ENCODE data around the gene STARD13. TPM values are rescaled to one million over a fixed set of nuclear protein-coding genes. Genes with fewer than 3 reads are reported as not detected.
"Not testable (repeated sequence)": the region's sequence is repeated elsewhere in the genome, so short reads cannot be mapped to it uniquely, and the experiment has no call there.

The STARD13 gene
- total RNA-seq, 3 donors from 2014 or later, result 34.5 to 92.4 (median 35.2) TPM

DNA sequence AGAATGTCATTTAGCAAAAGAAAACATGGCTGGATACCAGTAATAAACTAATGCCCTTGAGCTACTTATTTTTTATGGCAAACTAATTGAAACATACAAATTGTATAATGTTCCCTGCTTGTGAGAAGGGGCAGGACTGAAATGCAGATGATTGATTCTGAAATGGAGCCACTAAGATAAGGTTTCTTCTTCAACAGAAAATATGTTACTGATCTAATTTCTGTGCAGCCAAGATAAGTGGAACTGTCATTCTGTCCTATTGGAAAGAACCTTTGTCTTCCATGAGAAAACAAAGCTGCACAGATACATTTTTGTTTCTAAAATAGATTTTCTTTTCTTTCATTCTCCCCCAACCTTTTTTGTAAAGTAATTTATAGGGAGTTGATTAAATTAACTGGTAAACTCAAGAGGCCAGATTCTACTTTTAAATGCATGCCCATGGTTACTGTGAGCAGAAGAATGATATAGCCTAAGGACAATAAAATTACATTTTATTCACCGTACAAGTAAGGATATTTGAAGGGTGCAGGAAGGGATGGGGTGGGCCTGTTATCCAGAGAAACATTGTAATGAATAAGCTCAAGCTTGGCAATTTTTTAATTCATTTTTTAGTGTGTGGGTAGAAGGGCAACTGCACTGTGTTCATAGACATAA is 39.9 kb downstream of the STARD13 start:
- Histone ChIP-seq H3K4me3 (no peak overlapping the region), H3K4me1 (ENCODE audit: low read depth) (peaks cover 8% of the 10 kb centered on the region), H3K36me3 (ENCODE audit: low read depth) (no peaks in the 10 kb centered on the region), H3K9me3 (peaks cover 5% of the 10 kb centered on the region)
- no peak for ATAC-seq
- intact Hi-C loops (cut with DNase I, micrococcal nuclease), result no loop called here
- DNase-seq, result no peak
- TF ChIP-seq, protein P1, sequence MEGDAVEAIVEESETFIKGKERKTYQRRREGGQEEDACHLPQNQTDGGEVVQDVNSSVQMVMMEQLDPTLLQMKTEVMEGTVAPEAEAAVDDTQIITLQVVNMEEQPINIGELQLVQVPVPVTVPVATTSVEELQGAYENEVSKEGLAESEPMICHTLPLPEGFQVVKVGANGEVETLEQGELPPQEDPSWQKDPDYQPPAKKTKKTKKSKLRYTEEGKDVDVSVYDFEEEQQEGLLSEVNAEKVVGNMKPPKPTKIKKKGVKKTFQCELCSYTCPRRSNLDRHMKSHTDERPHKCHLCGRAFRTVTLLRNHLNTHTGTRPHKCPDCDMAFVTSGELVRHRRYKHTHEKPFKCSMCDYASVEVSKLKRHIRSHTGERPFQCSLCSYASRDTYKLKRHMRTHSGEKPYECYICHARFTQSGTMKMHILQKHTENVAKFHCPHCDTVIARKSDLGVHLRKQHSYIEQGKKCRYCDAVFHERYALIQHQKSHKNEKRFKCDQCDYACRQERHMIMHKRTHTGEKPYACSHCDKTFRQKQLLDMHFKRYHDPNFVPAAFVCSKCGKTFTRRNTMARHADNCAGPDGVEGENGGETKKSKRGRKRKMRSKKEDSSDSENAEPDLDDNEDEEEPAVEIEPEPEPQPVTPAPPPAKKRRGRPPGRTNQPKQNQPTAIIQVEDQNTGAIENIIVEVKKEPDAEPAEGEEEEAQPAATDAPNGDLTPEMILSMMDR (IDR thresholded peaks at IDR 0.05), result no peak

DNA sequence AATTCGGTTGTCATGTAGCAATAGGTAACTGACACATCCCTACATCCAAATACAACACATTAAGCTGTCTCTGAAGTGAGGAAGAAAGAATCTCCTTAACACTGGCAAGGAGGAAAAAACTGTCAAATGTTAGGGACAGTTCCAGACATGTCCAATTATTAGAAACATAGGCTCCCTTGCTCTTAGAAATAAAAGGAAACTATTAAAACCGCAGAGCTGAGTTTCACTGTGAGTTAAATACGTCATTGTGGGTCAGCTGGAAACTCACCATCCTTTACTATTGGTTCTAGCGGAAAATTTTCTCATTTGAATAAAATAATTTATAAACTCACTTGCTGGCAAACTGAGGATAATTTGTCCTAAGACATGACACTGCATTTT is 40.7 kb downstream of the STARD13 start:
- Histone ChIP-seq H3K4me3 (no peak overlapping the region), H3K4me1 (ENCODE audit: low read depth) (peaks cover 3% of the 10 kb centered on the region), H3K36me3 (ENCODE audit: low read depth) (no peaks in the 10 kb centered on the region), H3K9me3 (peaks cover 5% of the 10 kb centered on the region)
- TF ChIP-seq, protein P1 (IDR thresholded peaks at IDR 0.05), result no peak
- intact Hi-C loops (cut with DNase I, micrococcal nuclease), result no loop called here
- DNase-seq, result no peak
- ATAC-seq, result no peak

DNA sequence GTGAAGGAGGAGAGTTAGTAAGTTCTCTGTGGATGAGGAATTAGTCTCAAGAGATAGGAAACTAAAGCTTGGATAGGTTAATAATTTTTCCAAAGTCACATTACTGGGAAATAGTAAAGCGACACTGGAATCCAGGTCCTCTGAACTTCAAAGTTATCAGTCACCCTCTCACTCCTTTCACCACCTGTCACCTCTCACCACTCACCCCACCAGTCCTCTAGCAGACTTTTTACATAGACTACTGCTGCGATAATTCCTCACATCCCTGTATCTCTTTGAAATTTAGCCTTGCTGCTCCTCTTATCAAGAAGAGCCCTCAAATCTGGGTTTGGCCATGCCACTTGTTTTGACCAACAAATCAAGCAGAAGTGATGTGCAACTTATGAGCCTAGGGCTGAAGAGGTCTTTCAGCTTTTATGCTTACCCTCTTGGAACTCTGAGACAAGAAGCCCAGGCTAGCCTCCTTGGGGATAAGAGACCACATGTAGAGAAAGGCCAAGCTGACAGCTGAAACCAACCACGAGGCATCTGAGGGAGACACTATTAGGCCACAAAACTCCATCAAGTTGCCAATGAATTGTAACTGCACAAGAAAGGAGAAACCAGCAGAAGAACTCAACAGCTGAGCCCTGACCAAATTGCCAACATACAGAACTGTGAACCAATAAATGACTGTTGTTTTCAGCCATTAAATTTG is 41.2 kb downstream of the STARD13 start:
- no peak for ATAC-seq
- intact Hi-C loops (cut with DNase I, micrococcal nuclease), result no loop called here

DNA sequence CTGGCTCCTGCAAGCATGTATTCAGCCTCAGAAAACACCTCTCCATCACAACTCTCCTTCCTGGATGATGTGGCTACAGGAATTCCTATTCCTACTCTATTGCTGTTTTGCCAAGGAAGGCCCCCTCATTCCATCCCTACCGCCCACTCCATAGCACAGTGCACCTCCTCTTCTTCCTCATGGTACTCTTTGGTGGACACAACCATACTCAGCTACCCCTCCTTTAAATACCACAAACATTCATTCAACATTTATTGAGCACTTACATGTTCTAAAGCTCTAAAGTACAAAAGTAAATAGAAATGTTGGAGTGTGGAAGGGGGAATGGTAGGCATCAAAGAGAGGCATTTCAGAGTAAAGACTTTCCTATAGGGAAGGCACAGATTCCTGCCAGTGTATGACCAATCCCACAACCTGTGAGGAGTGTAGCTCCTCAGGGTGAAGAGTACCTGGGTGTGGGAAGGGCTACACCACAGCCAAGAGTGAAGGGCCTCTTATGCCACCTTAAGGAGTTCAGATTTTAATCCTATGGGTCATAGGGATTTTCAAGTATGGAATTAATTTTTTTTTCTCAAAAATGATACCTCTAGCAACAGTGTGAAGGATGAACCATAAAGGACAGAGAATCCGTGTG is 42.5 kb downstream of the STARD13 start:
- intact Hi-C loops (cut with DNase I, micrococcal nuclease), result no loop called here
- H3K4me1 ChIP-seq (ENCODE audit: low read depth), result no peaks in the 10 kb centered on the region
- TF ChIP-seq, protein P1 (IDR thresholded peaks at IDR 0.05), result no peak
- no peak overlapping the region for H3K4me3 ChIP-seq
- H3K36me3 ChIP-seq (ENCODE audit: low read depth), result no peaks in the 10 kb centered on the region
- DNase-seq, result no peak
- peaks cover 5% of the 10 kb centered on the region for H3K9me3 ChIP-seq
- no peak for ATAC-seq

More for the DNA sequence above, 41.2 kb downstream of the STARD13 start:
- H3K4me3 ChIP-seq, result no peak overlapping the region
- H3K36me3 ChIP-seq (ENCODE audit: low read depth), result no peaks in the 10 kb centered on the region
- TF ChIP-seq, protein P1 (IDR thresholded peaks at IDR 0.05), result no peak
- DNase-seq, result no peak
- H3K9me3 ChIP-seq, result peaks cover 5% of the 10 kb centered on the region
- no peaks in the 10 kb centered on the region for H3K4me1 ChIP-seq (ENCODE audit: low read depth)

DNA sequence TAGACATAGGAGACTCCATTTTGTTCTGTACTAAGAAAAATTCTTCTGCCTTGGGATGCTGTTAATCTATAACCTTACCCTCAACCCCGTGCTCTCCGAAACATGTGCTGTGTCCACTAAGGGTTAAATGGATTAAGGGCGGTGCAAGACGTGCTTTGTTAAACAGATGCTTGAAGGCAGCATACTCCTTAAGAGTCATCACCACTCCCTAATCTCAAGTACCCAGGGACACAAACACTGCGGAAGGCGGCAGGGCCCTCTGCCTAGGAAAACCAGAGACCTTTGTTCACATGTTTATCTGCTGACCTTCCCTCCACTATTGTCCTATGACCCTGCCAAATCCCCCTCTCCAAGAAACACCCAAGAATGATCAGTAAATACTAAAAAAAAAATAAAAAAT is 43.2 kb downstream of the STARD13 start:
- H3K4me3 ChIP-seq; H3K9me3 ChIP-seq; ATAC-seq; DNase-seq; H3K4me1 ChIP-seq (ENCODE audit: low read depth); intact Hi-C loops (cut with DNase I, micrococcal nuclease); H3K36me3 ChIP-seq (ENCODE audit: low read depth): not testable (repeated sequence)

DNA sequence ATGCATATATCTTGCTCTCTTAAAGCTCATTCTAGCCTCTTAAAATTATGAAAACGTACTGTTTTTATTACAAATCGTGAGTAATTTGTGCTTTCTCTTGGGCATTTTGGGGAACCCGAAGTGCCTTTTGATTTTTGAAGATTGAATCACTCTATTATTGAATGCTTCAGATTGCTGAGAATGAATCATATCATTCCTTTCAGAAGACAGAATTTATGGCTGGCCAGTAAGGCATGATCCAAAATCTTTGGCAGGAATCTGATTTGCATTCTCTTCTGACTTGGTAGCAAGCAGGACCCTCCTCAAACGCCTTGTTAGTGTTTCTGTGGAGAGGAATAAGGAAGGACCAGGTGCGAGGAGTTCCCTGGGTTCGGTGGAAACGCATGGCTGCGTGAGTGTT is 49.5 kb downstream of the STARD13 start:
- TF ChIP-seq, protein P1 (IDR thresholded peaks at IDR 0.05), result no peak
- DNase-seq (no peak), ATAC-seq (no peak)
- H3K4me3 ChIP-seq, result no peak overlapping the region
- H3K36me3 ChIP-seq (ENCODE audit: low read depth), result no peaks in the 10 kb centered on the region
- no peaks in the 10 kb centered on the region for H3K4me1 ChIP-seq (ENCODE audit: low read depth)
- H3K9me3 ChIP-seq, result peaks cover 6% of the 10 kb centered on the region
- intact Hi-C loops (cut with DNase I, micrococcal nuclease), result no loop called here
